ENCODE measurements around the gene TSPAN9. TPM values are rescaled to one million over a fixed set of nuclear protein-coding genes. Genes with fewer than 3 reads are reported as not detected.

Gene TSPAN9
- total and polyA plus RNA-seq, 9 of the 15 experiments (the other 6 are each of a cell fraction or from before 2014, with no cell fraction given) = 0.23 to 2.1 (median 0.60) TPM; not detected in 2

DNA sequence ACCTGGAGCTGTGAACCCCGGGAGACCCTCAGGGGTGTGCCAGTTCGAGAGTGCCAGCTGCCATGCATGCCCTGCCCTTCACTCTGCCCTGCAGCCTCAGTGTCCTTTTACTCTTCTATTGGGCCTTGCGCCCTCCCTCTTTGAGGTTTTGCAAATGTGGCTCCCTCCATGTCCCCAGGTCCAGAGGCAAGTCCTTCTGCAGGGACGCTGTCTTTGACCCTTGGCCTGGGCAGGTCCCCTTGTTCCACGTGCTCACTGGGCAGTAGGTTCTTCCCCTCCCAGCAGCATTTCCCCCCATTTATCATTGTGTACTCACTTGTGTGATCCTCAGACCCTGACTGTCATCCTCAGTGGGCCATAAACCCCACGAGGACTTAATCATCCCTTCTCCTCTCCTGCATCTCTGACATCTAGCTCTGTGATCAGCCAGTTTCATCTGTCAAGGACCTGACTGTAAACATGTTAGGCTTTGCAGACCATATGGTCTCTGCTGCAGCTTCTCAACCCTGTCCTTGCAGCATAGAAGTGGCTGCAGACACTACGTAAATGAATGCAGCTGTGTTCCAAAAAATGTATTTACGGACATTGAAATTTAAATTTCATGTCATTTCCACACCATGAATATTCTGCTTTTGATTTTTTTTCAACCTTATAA is 36.6 kb downstream of the TSPAN9 start:
- no peak overlapping the region for H3K4me2 ChIP-seq (ENCODE audit: insufficient read depth, low read length)
- ChIA-PET POLR2A (interaction anchor here (0.7 kb wide), 1 partner anchor 13 kb away, joined by 3 read pairs; no protein-coding TSS in a partner anchor), CTCF (ENCODE audit: low intra/inter-chr PET ratio) (interaction anchor here (0.6 kb wide), 1 partner anchor 154 kb away, joined by 4 read pairs; no protein-coding TSS in a partner anchor)
- no peak overlapping the region for H3K9ac ChIP-seq (ENCODE audit: insufficient read depth in 1 of 2, low read depth in 2 of 2, low read length in 2 of 2)
- H3K27ac ChIP-seq (ENCODE audit: extremely low read depth, low read depth, low read length) = no peak overlapping the region
- TF ChIP-seq ASH1L (IDR thresholded peaks at IDR 0.05; ENCODE audit: borderline replicate concordance, low read depth, partially characterized antibody) = no peak
- no peak overlapping the region for H3K4me3 ChIP-seq
- H3K9me1 ChIP-seq (ENCODE audit: control insufficient read depth, insufficient read depth, low read length) = no peaks in the 10 kb centered on the region
- no peaks in the 10 kb centered on the region for H3K9me3 ChIP-seq (replicated peaks; ENCODE audit: control insufficient read depth, insufficient read depth, low read depth, low read length)
- H3K36me3 ChIP-seq (ENCODE audit: control insufficient read depth, insufficient read depth, low read length) = no peaks in the 10 kb centered on the region
- intact Hi-C loops (cut with micrococcal nuclease) (no loop called here), in situ Hi-C loops (cut with MboI) (no loop called here)
- 3% methylated on average over 7 of the region's 8 CpGs for WGBS (ENCODE audit: insufficient coverage, low coverage, missing lambda C conversion rate)
- no peak for FAIRE-seq
- no peak for ATAC-seq
- no peak for DNase-seq (ENCODE audit: extremely low read depth in 1 of 4, low spot score in 3 of 4)
- H4K20me1 ChIP-seq (replicated peaks; ENCODE audit: control insufficient read depth, insufficient read depth, low read length) = peaks cover 6% of the 10 kb centered on the region; the same call in 1 of the 2 replicates
- H3K79me2 ChIP-seq (ENCODE audit: control insufficient read depth, insufficient read depth, low read length) = no peaks in the 10 kb centered on the region
- H3K27me3 ChIP-seq (ENCODE audit: control insufficient read depth in 2 of 2, insufficient read depth in 2 of 2, low read length in 2 of 2) = peaks cover 5 to 26% of the 10 kb centered on the region in 2 experiments
- BruUV-seq (replicated peaks) = no TSS peak
- H3K4me1 ChIP-seq (replicated peaks in 1 of 2; ENCODE audit: control insufficient read depth in 2 of 2, insufficient read depth in 2 of 2, low read length in 2 of 2) = no peaks in the 10 kb centered on the region
- H2AFZ ChIP-seq (ENCODE audit: low read depth, low read length) = no peak overlapping the region

DNA sequence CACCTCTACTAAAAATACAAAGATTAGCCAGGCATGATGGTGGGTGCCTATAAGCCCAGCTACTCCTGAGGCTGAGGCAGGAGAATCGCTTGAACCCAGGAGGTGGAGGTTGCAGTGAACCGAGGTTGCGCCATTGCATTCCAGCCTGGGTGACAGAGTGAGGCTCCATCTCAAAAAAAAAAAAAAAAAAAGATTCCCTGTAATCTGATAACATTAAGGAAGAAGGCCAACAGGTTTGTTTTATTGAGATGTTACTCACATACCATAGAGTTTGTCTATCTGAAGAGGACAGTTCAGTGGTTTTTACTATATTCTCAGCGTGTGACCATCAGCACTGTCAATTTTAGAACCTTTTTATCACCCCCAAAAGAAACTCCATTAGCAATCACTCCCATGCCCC is 37.5 kb downstream of the TSPAN9 start:
- 0% methylated on average over 4 of the region's 4 CpGs for WGBS (ENCODE audit: insufficient coverage, low coverage, missing lambda C conversion rate)
- FAIRE-seq (no peak), ATAC-seq (no peak), DNase-seq (ENCODE audit: extremely low read depth in 1 of 4, low spot score in 3 of 4) (no peak)
- CTCF ChIA-PET (ENCODE audit: low intra/inter-chr PET ratio) = interaction anchor here (0.6 kb wide), 1 partner anchor 153 kb away, joined by 4 read pairs; no protein-coding TSS in a partner anchor
- Histone ChIP-seq H3K4me3 (no peak overlapping the region), H3K9ac (ENCODE audit: insufficient read depth in 1 of 2, low read depth in 2 of 2, low read length in 2 of 2) (no peak overlapping the region), H3K27me3 (ENCODE audit: control insufficient read depth in 2 of 2, insufficient read depth in 2 of 2, low read length in 2 of 2) (peaks cover 7 to 35% of the 10 kb centered on the region in 2 experiments), H3K4me2 (ENCODE audit: insufficient read depth, low read length) (no peak overlapping the region), H3K9me1 (ENCODE audit: control insufficient read depth, insufficient read depth, low read length) (no peaks in the 10 kb centered on the region), H4K20me1 (replicated peaks; ENCODE audit: control insufficient read depth, insufficient read depth, low read length) (peaks cover 6% of the 10 kb centered on the region; the same call in 1 of the 2 replicates), H2AFZ (ENCODE audit: low read depth, low read length) (no peak overlapping the region), H3K79me2 (ENCODE audit: control insufficient read depth, insufficient read depth, low read length) (no peaks in the 10 kb centered on the region), H3K27ac (ENCODE audit: extremely low read depth, low read depth, low read length) (no peak overlapping the region), H3K36me3 (ENCODE audit: control insufficient read depth, insufficient read depth, low read length) (no peaks in the 10 kb centered on the region), H3K9me3 (replicated peaks; ENCODE audit: control insufficient read depth, insufficient read depth, low read depth, low read length) (no peaks in the 10 kb centered on the region), H3K4me1 (replicated peaks in 1 of 2; ENCODE audit: control insufficient read depth in 2 of 2, insufficient read depth in 2 of 2, low read length in 2 of 2) (no peaks in the 10 kb centered on the region)
- in situ Hi-C loops (cut with MboI) = no loop called here
- intact Hi-C loops (cut with micrococcal nuclease) = no loop called here
- TF ChIP-seq MAZ (CRISPR knock-in tag; conservative IDR thresholded peaks at IDR 0.05 in 1 of 2, IDR thresholded peaks at IDR 0.05 in 1 of 2) (no peak), NFATC3 (IDR thresholded peaks at IDR 0.05) (no peak), LCOR (CRISPR knock-in tag; IDR thresholded peaks at IDR 0.05) (no peak)
- TF ChIP-seq, protein P1, sequence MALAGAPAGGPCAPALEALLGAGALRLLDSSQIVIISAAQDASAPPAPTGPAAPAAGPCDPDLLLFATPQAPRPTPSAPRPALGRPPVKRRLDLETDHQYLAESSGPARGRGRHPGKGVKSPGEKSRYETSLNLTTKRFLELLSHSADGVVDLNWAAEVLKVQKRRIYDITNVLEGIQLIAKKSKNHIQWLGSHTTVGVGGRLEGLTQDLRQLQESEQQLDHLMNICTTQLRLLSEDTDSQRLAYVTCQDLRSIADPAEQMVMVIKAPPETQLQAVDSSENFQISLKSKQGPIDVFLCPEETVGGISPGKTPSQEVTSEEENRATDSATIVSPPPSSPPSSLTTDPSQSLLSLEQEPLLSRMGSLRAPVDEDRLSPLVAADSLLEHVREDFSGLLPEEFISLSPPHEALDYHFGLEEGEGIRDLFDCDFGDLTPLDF (CRISPR knock-in tag; IDR thresholded peaks at IDR 0.05) = no peak
- TF ChIP-seq, protein P2, sequence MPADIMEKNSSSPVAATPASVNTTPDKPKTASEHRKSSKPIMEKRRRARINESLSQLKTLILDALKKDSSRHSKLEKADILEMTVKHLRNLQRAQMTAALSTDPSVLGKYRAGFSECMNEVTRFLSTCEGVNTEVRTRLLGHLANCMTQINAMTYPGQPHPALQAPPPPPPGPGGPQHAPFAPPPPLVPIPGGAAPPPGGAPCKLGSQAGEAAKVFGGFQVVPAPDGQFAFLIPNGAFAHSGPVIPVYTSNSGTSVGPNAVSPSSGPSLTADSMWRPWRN (IDR thresholded peaks at IDR 0.05; ENCODE audit: low read depth) = no peak
- TF ChIP-seq, protein P3, sequence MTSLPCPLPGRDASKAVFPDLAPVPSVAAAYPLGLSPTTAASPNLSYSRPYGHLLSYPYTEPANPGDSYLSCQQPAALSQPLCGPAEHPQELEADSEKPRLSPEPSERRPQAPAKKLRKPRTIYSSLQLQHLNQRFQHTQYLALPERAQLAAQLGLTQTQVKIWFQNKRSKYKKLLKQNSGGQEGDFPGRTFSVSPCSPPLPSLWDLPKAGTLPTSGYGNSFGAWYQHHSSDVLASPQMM (CRISPR knock-in tag; IDR thresholded peaks at IDR 0.05) = no peak
- BruUV-seq (replicated peaks) = no TSS peak
- POLR2A ChIA-PET = no interaction called here

All from K562 (cell line).